ENCODE data around the gene ABHD2.
"Not testable (repeated sequence)": the region's sequence is repeated elsewhere in the genome, so short reads cannot be mapped to it uniquely, and the experiment has no call there.

GRCh38 chr15:89239883-89240810, 151.9 kb downstream of the ABHD2 start:
- not testable (repeated sequence) for TF ChIP-seq CTCF, POLR2A (IDR thresholded peaks at IDR 0.05)

All from heart left ventricle (tissue), 13 donors.